ENCODE measurements around the gene NPAT. TPM values are rescaled to one million over a fixed set of nuclear protein-coding genes. Genes with fewer than 3 reads are reported as not detected.

Gene NPAT
- total and polyA plus RNA-seq, 11 donors: 1.8 to 12.3 (median 8.1) TPM

DNA sequence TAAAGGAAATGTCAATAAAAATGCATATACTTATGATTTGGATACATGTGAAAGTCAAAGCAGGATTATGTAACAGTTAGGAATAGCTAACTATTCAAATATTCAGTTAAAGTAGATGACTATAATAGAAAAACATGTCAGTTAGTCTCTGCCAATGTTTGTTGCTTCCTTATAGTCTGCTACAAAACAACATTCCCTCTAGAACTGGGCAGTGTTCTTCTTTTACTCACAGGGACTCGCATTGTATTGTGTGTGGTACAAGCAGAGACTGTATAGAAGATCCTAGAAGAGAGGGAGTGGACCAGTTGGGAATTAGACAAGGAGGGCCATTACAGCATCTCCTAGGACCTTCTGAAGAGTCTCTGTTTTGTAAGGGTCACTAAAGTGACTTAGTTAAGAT lies 90.4 kb downstream of the NPAT start:
- no peak for TF ChIP-seq POLR2A (IDR thresholded peaks at IDR 0.05)
- TF ChIP-seq, protein P1, sequence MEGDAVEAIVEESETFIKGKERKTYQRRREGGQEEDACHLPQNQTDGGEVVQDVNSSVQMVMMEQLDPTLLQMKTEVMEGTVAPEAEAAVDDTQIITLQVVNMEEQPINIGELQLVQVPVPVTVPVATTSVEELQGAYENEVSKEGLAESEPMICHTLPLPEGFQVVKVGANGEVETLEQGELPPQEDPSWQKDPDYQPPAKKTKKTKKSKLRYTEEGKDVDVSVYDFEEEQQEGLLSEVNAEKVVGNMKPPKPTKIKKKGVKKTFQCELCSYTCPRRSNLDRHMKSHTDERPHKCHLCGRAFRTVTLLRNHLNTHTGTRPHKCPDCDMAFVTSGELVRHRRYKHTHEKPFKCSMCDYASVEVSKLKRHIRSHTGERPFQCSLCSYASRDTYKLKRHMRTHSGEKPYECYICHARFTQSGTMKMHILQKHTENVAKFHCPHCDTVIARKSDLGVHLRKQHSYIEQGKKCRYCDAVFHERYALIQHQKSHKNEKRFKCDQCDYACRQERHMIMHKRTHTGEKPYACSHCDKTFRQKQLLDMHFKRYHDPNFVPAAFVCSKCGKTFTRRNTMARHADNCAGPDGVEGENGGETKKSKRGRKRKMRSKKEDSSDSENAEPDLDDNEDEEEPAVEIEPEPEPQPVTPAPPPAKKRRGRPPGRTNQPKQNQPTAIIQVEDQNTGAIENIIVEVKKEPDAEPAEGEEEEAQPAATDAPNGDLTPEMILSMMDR (IDR thresholded peaks at IDR 0.05): no peak
- H3K36me3 ChIP-seq: peaks cover 0 to 74% (median 58%) of the 10 kb centered on the region in 9 donors
- intact Hi-C loops (cut with DNase I): loop anchor here in 1 of 10 donors (10.0 kb wide), 1 partner anchor 57 kb away; no protein-coding TSS in a partner anchor
- no peaks in the 10 kb centered on the region for H3K27me3 ChIP-seq
- no peak overlapping the region for H3K27ac ChIP-seq
- ATAC-seq (no peak), DNase-seq (no peak)
- peaks cover 0 to 43% (median 7%) of the 10 kb centered on the region in 12 donors for H3K4me1 ChIP-seq
- H3K4me3 ChIP-seq: no peak overlapping the region
- WGBS, 4 donors: 77 to 94% (median 84%) methylated on average over 1 of the region's 1 CpG
- H3K9me3 ChIP-seq: no peaks in the 10 kb centered on the region

DNA sequence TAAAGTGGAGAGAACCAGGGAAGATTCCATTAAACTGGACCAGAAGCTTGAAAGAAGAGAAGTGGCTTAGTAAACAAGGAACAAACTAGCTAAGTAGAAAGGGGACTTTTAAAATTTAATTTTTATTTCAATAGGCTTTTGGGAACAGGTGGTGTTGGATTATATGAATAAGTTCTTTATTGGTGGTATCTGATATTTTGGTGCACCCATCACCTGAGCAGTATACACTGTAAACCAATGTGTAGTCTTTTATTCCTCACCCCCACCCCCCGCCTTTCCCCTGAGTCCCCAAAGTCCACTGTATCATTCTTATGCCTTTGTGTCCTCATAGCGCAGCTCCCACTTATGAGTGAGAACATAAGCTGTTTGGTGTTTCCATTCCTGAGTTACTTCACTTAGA lies 93.7 kb downstream of the NPAT start:
- ATAC-seq: no peak
- Histone ChIP-seq H3K27ac (peak overlapping the region in 1 of 12 donors; percentile 68), H3K4me3 (no peak overlapping the region), H3K27me3 (no peaks in the 10 kb centered on the region), H3K9me3 (no peaks in the 10 kb centered on the region), H3K4me1 (peaks cover 0 to 68% (median 20%) of the 10 kb centered on the region in 12 donors), H3K36me3 (peaks cover 0 to 48% (median 29%) of the 10 kb centered on the region in 9 donors)
- intact Hi-C loops (cut with DNase I): loop anchor here in 1 of 10 donors (10.0 kb wide), 1 partner anchor 526 kb away; no protein-coding TSS in a partner anchor
- DNase-seq: no peak
- no peak for TF ChIP-seq POLR2A (IDR thresholded peaks at IDR 0.05)
- TF ChIP-seq, protein P1 (IDR thresholded peaks at IDR 0.05): no peak
- WGBS, 4 donors: 95 to 99% (median 98%) methylated on average over 2 of the region's 2 CpGs

DNA sequence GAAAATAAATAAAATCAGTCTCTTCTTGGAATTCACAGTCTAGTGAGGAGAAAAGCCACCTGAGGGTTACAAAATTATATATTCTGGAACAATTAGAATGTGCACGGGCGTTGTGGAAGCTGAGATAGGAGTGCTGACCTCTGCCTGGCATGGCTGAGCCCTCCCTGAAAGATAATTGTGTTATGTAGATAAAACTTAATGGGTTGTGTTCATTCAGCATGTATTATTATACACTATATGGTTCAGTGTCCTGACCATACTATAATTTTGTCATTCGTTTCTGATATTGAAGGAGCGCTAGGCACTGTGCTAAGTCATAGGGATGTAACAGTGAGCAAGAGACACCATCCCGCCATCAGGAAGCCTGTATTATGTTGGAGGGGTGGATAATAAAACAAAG lies 97.3 kb downstream of the NPAT start:
- peak overlapping the region in 1 of 12 donors; percentile 5 for H3K4me3 ChIP-seq
- 58 to 71% (median 68%) methylated on average over 5 of the region's 5 CpGs for WGBS, 4 donors
- H3K4me1 ChIP-seq: peaks cover 0 to 75% (median 35%) of the 10 kb centered on the region in 12 donors
- intact Hi-C loops (cut with DNase I): loop anchor here in 1 of 10 donors (10.0 kb wide), 1 partner anchor 530 kb away; no protein-coding TSS in a partner anchor
- TF ChIP-seq POLR2A (IDR thresholded peaks at IDR 0.05): no peak
- TF ChIP-seq, protein P1 (IDR thresholded peaks at IDR 0.05): no peak
- DNase-seq (no peak), ATAC-seq (no peak)
- H3K27ac ChIP-seq: peak overlapping the region; percentile 16 to 97 (median 94)
- peaks cover 0 to 27% (median 11%) of the 10 kb centered on the region in 9 donors for H3K36me3 ChIP-seq
- H3K9me3 ChIP-seq: no peaks in the 10 kb centered on the region
- peaks cover 0 to 3% (median 0%) of the 10 kb centered on the region in 9 donors for H3K27me3 ChIP-seq

DNA sequence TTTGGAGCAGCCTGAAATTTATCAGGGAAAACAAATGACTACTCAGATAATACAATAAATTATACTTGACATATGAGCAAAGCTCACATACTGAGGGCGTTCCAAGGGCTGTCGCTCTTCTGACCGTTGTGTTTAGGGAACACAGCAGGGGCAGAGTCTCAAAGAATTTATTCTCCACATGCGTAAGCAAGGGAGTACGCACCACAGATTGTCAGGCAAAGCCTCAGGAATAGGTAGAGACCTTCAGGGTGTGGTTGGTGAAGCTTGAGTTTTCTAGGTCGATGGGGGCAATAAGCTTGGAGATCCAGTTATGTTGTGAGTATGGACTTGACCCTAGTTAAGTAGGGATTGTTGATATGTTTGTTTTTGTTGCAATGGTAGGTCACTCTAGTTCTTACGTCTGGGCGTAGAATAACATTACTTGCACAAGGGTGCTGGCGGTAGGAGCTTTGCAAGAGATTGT lies 100.2 kb downstream of the NPAT start:
- peaks cover 0 to 3% (median 0%) of the 10 kb centered on the region in 9 donors for H3K27me3 ChIP-seq
- WGBS, 4 donors: 24 to 26% (median 26%) methylated on average over 9 of the region's 9 CpGs
- H3K36me3 ChIP-seq: peaks cover 0 to 7% (median 0%) of the 10 kb centered on the region in 9 donors
- no peaks in the 10 kb centered on the region for H3K9me3 ChIP-seq
- DNase-seq: no peak
- H3K27ac ChIP-seq: peak overlapping the region; percentile 90 to 97 (median 94)
- H3K4me1 ChIP-seq: peaks cover 0 to 57% (median 31%) of the 10 kb centered on the region in 12 donors
- intact Hi-C loops (cut with DNase I): loop anchor here in 5 of 10 donors (2.0 to 10.0 kb wide), 5 partner anchors 50 to 533 kb away; partner anchors contain the start of genes ATM (in 3 of the 5) and NPAT (in 3 of the 5)
- H3K4me3 ChIP-seq: peak overlapping the region; percentile 38 to 85 (median 74)
- peak; percentile 4 to 35 (median 17) for ATAC-seq
- TF ChIP-seq, protein P1 (IDR thresholded peaks at IDR 0.05): no peak
- TF ChIP-seq POLR2A (IDR thresholded peaks at IDR 0.05): no peak

Data from heart left ventricle (tissue), 16 donors.